GM18861 (cell line): Measurements from ENCODE around the gene GABPB1.

ENCODE experiments used
- ATAC-seq: cut with Tn5 transposase; IDR thresholded peaks from one replicate; pipeline ENCODE4 v1.9.1; 2021; ENCODE audit not compliant: unreplicated experiment

The GABPB1 gene

GRCh38 chr15:50345298-50345697 is 9.7 kb downstream of the GABPB1 start:
- no peak for ATAC-seq

- ATAC-seq, result no peak
These were observed 11.0 kb downstream of the GABPB1 start for GRCh38 chr15:50344006-50344464.

- ATAC-seq, result no peak
These were observed 13.3 kb downstream of the GABPB1 start for GRCh38 chr15:50341616-50342136.

- no peak for ATAC-seq
These were observed 14.6 kb downstream of the GABPB1 start for GRCh38 chr15:50340416-50340815.

- ATAC-seq, result no peak
These were observed 15.3 kb downstream of the GABPB1 start for GRCh38 chr15:50339717-50340116.

GRCh38 chr15:50335251-50335650 is 19.7 kb downstream of the GABPB1 start:
- no peak for ATAC-seq

- no peak for ATAC-seq
These were observed 21.8 kb downstream of the GABPB1 start for GRCh38 chr15:50333229-50333628.

- no peak for ATAC-seq
These were observed 24.1 kb downstream of the GABPB1 start for GRCh38 chr15:50330921-50331320.

GRCh38 chr15:50328116-50328515 is 26.9 kb downstream of the GABPB1 start:
- no peak for ATAC-seq

- no peak for ATAC-seq
These were observed 33.3 kb downstream of the GABPB1 start for GRCh38 chr15:50321680-50322210.

- no peak for ATAC-seq
These were observed 34.5 kb downstream of the GABPB1 start for GRCh38 chr15:50320504-50320903.

GRCh38 chr15:50318697-50319096 is 36.3 kb downstream of the GABPB1 start:
- no peak for ATAC-seq

GRCh38 chr15:50315814-50316630 is 39.0 kb downstream of the GABPB1 start:
- no peak for ATAC-seq

- ATAC-seq, result no peak
These were observed 42.4 kb downstream of the GABPB1 start for GRCh38 chr15:50312636-50313035.

- ATAC-seq, result no peak
These were observed 47.2 kb downstream of the GABPB1 start for GRCh38 chr15:50307799-50308198.

GRCh38 chr15:50304836-50305235 is 50.2 kb downstream of the GABPB1 start:
- no peak for ATAC-seq

GRCh38 chr15:50302581-50302980 is 52.4 kb downstream of the GABPB1 start:
- no peak for ATAC-seq

- no peak for ATAC-seq
These were observed 56.7 kb downstream of the GABPB1 start for GRCh38 chr15:50298340-50298739.

GRCh38 chr15:50295966-50296365 is 59.0 kb downstream of the GABPB1 start:
- no peak for ATAC-seq

GRCh38 chr15:50289749-50290148 is 65.2 kb downstream of the GABPB1 start:
- ATAC-seq, result no peak

GRCh38 chr15:50287324-50288116 is 67.5 kb downstream of the GABPB1 start:
- no peak for ATAC-seq

- ATAC-seq, result no peak
These were observed 73.6 kb downstream of the GABPB1 start for GRCh38 chr15:50281427-50281826.
